HepG2 (cell line): ENCODE measurements around the gene FOXN3. TPM values are rescaled to one million over a fixed set of nuclear protein-coding genes. Genes with fewer than 3 reads are reported as not detected.

Experiments used
- ATAC-seq: fragments of 200-7000 bp; cut with Tn5 transposase; 3 replicates; pipeline ENCODE4 v1.9.1; 2020; ENCODE audit warnings: mild to moderate bottlenecking, moderate library complexity
- BruUV-seq: library from RNA; stranded (reverse); fragments of 400-500 nt; replicated peaks from 2 replicates; lab custom pipeline; 2021; lab: Mats Ljungman, UMichigan
- CTCF ChIA-PET: fragments of 300-600 bp; formaldehyde crosslinking; extraction: SDS; loops from one replicate; lab custom pipeline; 2021; ENCODE audit warnings: low total read pairs, inconsistent platforms, low intra/inter-chr PET ratio; lab: Yijun Ruan, JAX
- POLR2A ChIA-PET: fragments of 350-600 bp; sonication (Branson Sonifier 250); formaldehyde crosslinking; loops from one replicate; lab custom pipeline; 2020; ENCODE audit warnings: antibody characterized with exemption, inconsistent platforms; lab: Yijun Ruan, JAX
- DNase-seq: peaks from one replicate; pipeline ENCODE4 v3.0.0-alpha.2; 2015; ENCODE audit warnings: low spot score
- FAIRE-seq: peaks from 3 replicates; lab custom pipeline; 2011; peaks lifted over from hg19 to GRCh38; lab: Jason Lieb, UNC
- H2AFZ ChIP-seq: one replicate; pipeline ENCODE4 v1.6.1; 2011; ENCODE audit warnings: low read length, inconsistent platforms
- H3K27ac ChIP-seq: fragments of 300-600 bp; 3 replicates; pipeline ENCODE4 v1.8.0; 2011; ENCODE audit warnings: mixed run types, mild to moderate bottlenecking, mixed read lengths, low read length, inconsistent platforms; ENCODE audit not compliant: insufficient read depth; ENCODE audit errors: extremely low read length
- H3K27me3 ChIP-seq, 2 experiments: fragments of 200-600 bp in 1 of 2; 2 replicates in 1 of 2; 3 replicates in 1 of 2; pipeline versions ENCODE4 v1.6.0 to v1.8.0; 2011; ENCODE audit warnings: low read length in 2 of 2, mild to moderate bottlenecking in 2 of 2, moderate library complexity in 2 of 2, inconsistent platforms in 1 of 2; ENCODE audit not compliant: insufficient read depth in 2 of 2, control insufficient read depth in 1 of 2
- H3K36me3 ChIP-seq, 2 experiments: fragments of 200-600 bp in 1 of 2; replicated peaks in 1 of 2; 2 replicates in 1 of 2; 3 replicates in 1 of 2; pipeline versions ENCODE4 v1.5.1 to v1.8.0; 2011; ENCODE audit warnings: low read length in 2 of 2, inconsistent platforms in 1 of 2; ENCODE audit not compliant: insufficient read depth in 2 of 2, control insufficient read depth in 1 of 2
- H3K4me1 ChIP-seq: 2 replicates; pipeline ENCODE4 v1.5.1; 2012; ENCODE audit warnings: low read length, inconsistent platforms; ENCODE audit not compliant: insufficient read depth
- H3K4me2 ChIP-seq: 2 replicates; pipeline ENCODE4 v1.6.0; 2011; ENCODE audit warnings: low read depth, low read length, inconsistent platforms
- H3K4me3 ChIP-seq, 3 experiments: fragments of 200-600 bp in 1 of 3; sonication (generic), shearing (Covaris generic) in 1 of 3; replicated peaks in 1 of 3; 2 replicates each; pipeline ENCODE4 v1.5.1; 2011 to 2016; ENCODE audit warnings: low read length in 3 of 3, inconsistent platforms in 2 of 3, low read depth in 2 of 3, mild to moderate bottlenecking in 2 of 3, control low read depth in 1 of 3, mixed read lengths in 1 of 3; ENCODE audit not compliant: insufficient read depth in 1 of 3
- H3K79me2 ChIP-seq: one replicate; pipeline ENCODE4 v1.6.1; 2011; ENCODE audit warnings: low read length, inconsistent platforms; ENCODE audit not compliant: insufficient read depth
- H3K9ac ChIP-seq: 2 replicates; pipeline ENCODE4 v1.6.0; 2011; ENCODE audit warnings: mild to moderate bottlenecking, low read depth, low read length, inconsistent platforms; ENCODE audit not compliant: insufficient read depth
- H3K9me3 ChIP-seq: 2 replicates; pipeline ENCODE4 v1.5.1; 2012; ENCODE audit warnings: mild to moderate bottlenecking, low read length
- H4K20me1 ChIP-seq: 2 replicates; pipeline ENCODE4 v1.6.0; 2011; ENCODE audit warnings: inconsistent platforms, mild to moderate bottlenecking, low read length, moderate library complexity; ENCODE audit not compliant: insufficient read depth
- ATF5 ChIP-seq: sonication (generic); formaldehyde crosslinking; IDR thresholded peaks from 2 replicates; pipeline ENCODE4 v1.4.0; 2020; ENCODE audit warnings: mild to moderate bottlenecking, low read depth, missing genetic modification reagents
- FOSL1 ChIP-seq: sonication (generic); formaldehyde crosslinking; IDR thresholded peaks from 2 replicates; pipeline ENCODE4 v1.9.0; 2021; ENCODE audit warnings: missing genetic modification reagents, borderline replicate concordance
- HES4 ChIP-seq: sonication (generic); formaldehyde crosslinking; IDR thresholded peaks from 2 replicates; pipeline ENCODE4 v1.9.0; 2021; ENCODE audit warnings: mild to moderate bottlenecking, missing genetic modification reagents, borderline replicate concordance
- MAX ChIP-seq: IDR thresholded peaks from 2 replicates; pipeline ENCODE4 v1.6.1; 2012; ENCODE audit warnings: inconsistent platforms
- NCOA2 ChIP-seq: sonication (generic); formaldehyde crosslinking; IDR thresholded peaks from 2 replicates; pipeline ENCODE4 v1.8.0; 2022; ENCODE audit warnings: inconsistent platforms
- SIX1 ChIP-seq: sonication (generic); formaldehyde crosslinking; IDR thresholded peaks from 2 replicates; pipeline ENCODE4 v1.4.0; 2020; ENCODE audit warnings: missing genetic modification reagents, borderline replicate concordance
- ZBTB34 ChIP-seq: sonication (generic); formaldehyde crosslinking; IDR thresholded peaks from 2 replicates; pipeline ENCODE4 v1.8.0; 2022; ENCODE audit warnings: mild to moderate bottlenecking, missing genetic modification reagents
- ZNF124 ChIP-seq: sonication (generic); formaldehyde crosslinking; IDR thresholded peaks from 2 replicates; pipeline ENCODE4 v1.4.0; 2020; ENCODE audit warnings: missing genetic modification reagents
- ZNF253 ChIP-seq: sonication (generic); formaldehyde crosslinking; IDR thresholded peaks from 2 replicates; pipeline ENCODE4 v1.8.0; 2022; ENCODE audit warnings: mild to moderate bottlenecking, missing genetic modification reagents, borderline replicate concordance
- ZNF296 ChIP-seq: sonication (generic); formaldehyde crosslinking; conservative IDR thresholded peaks from 2 replicates; pipeline ENCODE4 v1.5.0; 2020; ENCODE audit warnings: mild to moderate bottlenecking, missing genetic modification reagents
- ZNF460 ChIP-seq: sonication (generic); formaldehyde crosslinking; IDR thresholded peaks from 2 replicates; pipeline ENCODE4 v1.5.1; 2020; ENCODE audit warnings: missing genetic modification reagents, mild to moderate bottlenecking, borderline replicate concordance
- ZNF678 ChIP-seq: sonication (generic); formaldehyde crosslinking; IDR thresholded peaks from 2 replicates; pipeline ENCODE4 v1.4.0; 2020; ENCODE audit warnings: mild to moderate bottlenecking, missing genetic modification reagents
- ZNF784 ChIP-seq: sonication (generic); formaldehyde crosslinking; IDR thresholded peaks from 2 replicates; pipeline ENCODE4 v1.5.1; 2020; ENCODE audit warnings: missing genetic modification reagents, mild to moderate bottlenecking, borderline replicate concordance
- WGBS: methylation state at CpG from one replicate; pipeline ENCODE4 v1.1.6; 2017; ENCODE audit warnings: low lambda C conversion rate; 5-methylcytosine and 5-hydroxymethylcytosine counted together
- in situ Hi-C: cut with HindIII; loops from 2 replicates; pipeline ENCODE4 v1.10.0; 2017; ENCODE audit warnings: low pct_unique_long_range_greater_than_20kb; ENCODE audit not compliant: extremely low pct_ligation_motif_present
- intact Hi-C: fragments of 100-400 bp; cut with micrococcal nuclease; formaldehyde crosslinking; loops from one replicate; pipeline ENCODE4 v1.10.0; 2022; ENCODE audit not compliant: unreplicated experiment
- polyA plus RNA-seq, 8 experiments: library from polyadenylated mRNA; depleted of rRNA in 3 of 8; stranded (reverse) in 7 of 8; unstranded in 1 of 8; fragments of >200 nt; fragmentation: Illumina TruSeq in 4 of 8; extraction: Trizol in 4 of 8; gene quantifications; 2 replicates each; pipeline versions ENCODE4 v1.2.1 to v1.2.3, GENCODE V29; 2011 to 2016; ENCODE audit warnings: low read depth in 4 of 8, missing spikeins in 1 of 8, mixed read lengths in 1 of 8; ENCODE audit not compliant: insufficient read depth in 1 of 8
- total RNA-seq, 5 experiments: library from RNA; depleted of rRNA; stranded (reverse); fragments of >200 nt; fragmentation: Illumina TruSeq; extraction: Trizol; gene quantifications; 2 replicates each; pipeline ENCODE4 v1.2.3, GENCODE V29; 2016; ENCODE audit warnings: low read depth in 1 of 5

The FOXN3 gene
- total and polyA plus RNA-seq, 2 of the 13 experiments (the other 11 are each of a cell fraction or from before 2014, with no cell fraction given): 32.4 to 70.2 TPM

GRCh38 chr14:89461256-89461655 is 44.2 kb upstream of the FOXN3 start:
- no TSS peak for BruUV-seq
- Histone ChIP-seq H2AFZ (no peak overlapping the region), H3K4me2 (no peak overlapping the region), H3K4me1 (peaks cover 49% of the 10 kb centered on the region), H3K9me3 (no peaks in the 10 kb centered on the region), H3K27me3 (no peaks in the 10 kb centered on the region), H3K27ac (no peak overlapping the region), H3K36me3 (no peaks in the 10 kb centered on the region), H3K9ac (no peak overlapping the region), H3K79me2 (no peaks in the 10 kb centered on the region), H3K4me3 (no peak overlapping the region), H4K20me1 (no peaks in the 10 kb centered on the region)
- FAIRE-seq (no peak), DNase-seq (no peak), ATAC-seq (no peak)
- WGBS: 100% methylated on average over 3 of the region's 3 CpGs
- ChIA-PET POLR2A (no interaction called here), CTCF (no interaction called here)
- TF ChIP-seq NCOA2 (no peak), ZNF253 (CRISPR knock-in tag) (no peak), SIX1 (CRISPR knock-in tag) (no peak), MAX (no peak), ZNF784 (no peak), ZNF460 (CRISPR knock-in tag) (no peak), ZBTB34 (CRISPR knock-in tag) (no peak), FOSL1 (CRISPR knock-in tag) (no peak), HES4 (CRISPR knock-in tag) (no peak), ZNF678 (CRISPR knock-in tag) (no peak), ZNF296 (CRISPR knock-in tag) (no peak), ZNF124 (no peak), ATF5 (CRISPR knock-in tag) (no peak)
- intact Hi-C loops (no loop called here), in situ Hi-C loops (no loop called here)
